T-helper 17 cell (primary cell): ENCODE data around the gene DAND5. TPM values are rescaled to one million over a fixed set of nuclear protein-coding genes. Genes with fewer than 3 reads are reported as not detected.
"Not testable (repeated sequence)": the region's sequence is repeated elsewhere in the genome, so short reads cannot be mapped to it uniquely, and the experiment has no call there.

Experiments used
- ATAC-seq: fragments of 150-1000 bp; cut with Tn5 transposase; 2 replicates; pipeline ENCODE4 v1.10.0; 2021; ENCODE audit warnings: mild to moderate bottlenecking, moderate library complexity
- DNase-seq, 3 donors: peaks; one replicate each; pipeline versions ENCODE4 v3.0.0 to v3.0.0-alpha.2; 2020 to 2021
- H3K9me3 ChIP-seq: one replicate; pipeline ENCODE4 v1.7.0; 2013; ENCODE audit warnings: low read length, mild to moderate bottlenecking; ENCODE audit not compliant: control insufficient read depth, poor library complexity, severe bottlenecking
- H3K27ac Mint-ChIP-seq: one replicate; pipeline ENCODE4 v1.8.0; 2022; ENCODE audit warnings: mild to moderate bottlenecking, moderate library complexity, mixed read lengths
- H3K27me3 Mint-ChIP-seq: one replicate; pipeline ENCODE4 v1.8.0; 2022; ENCODE audit warnings: mixed read lengths
- H3K36me3 Mint-ChIP-seq: one replicate; pipeline ENCODE4 v1.8.0; 2022; ENCODE audit warnings: low read depth, mixed read lengths
- H3K4me1 Mint-ChIP-seq: one replicate; pipeline ENCODE4 v1.8.0; 2022; ENCODE audit warnings: mild to moderate bottlenecking, mixed read lengths
- H3K4me3 Mint-ChIP-seq: one replicate; pipeline ENCODE4 v1.8.0; 2022; ENCODE audit warnings: mild to moderate bottlenecking, moderate library complexity, mixed read lengths
- total RNA-seq, 4 donors: library from RNA in 2 of 4; stranded (reverse) in 2 of 4; gene quantifications; one replicate each; pipeline ENCODE4 v1.2.3 and lab custom pipeline; 2022 to 2026

The DAND5 gene
- total RNA-seq, 2 donors from 2014 or later: not detected

DNA sequence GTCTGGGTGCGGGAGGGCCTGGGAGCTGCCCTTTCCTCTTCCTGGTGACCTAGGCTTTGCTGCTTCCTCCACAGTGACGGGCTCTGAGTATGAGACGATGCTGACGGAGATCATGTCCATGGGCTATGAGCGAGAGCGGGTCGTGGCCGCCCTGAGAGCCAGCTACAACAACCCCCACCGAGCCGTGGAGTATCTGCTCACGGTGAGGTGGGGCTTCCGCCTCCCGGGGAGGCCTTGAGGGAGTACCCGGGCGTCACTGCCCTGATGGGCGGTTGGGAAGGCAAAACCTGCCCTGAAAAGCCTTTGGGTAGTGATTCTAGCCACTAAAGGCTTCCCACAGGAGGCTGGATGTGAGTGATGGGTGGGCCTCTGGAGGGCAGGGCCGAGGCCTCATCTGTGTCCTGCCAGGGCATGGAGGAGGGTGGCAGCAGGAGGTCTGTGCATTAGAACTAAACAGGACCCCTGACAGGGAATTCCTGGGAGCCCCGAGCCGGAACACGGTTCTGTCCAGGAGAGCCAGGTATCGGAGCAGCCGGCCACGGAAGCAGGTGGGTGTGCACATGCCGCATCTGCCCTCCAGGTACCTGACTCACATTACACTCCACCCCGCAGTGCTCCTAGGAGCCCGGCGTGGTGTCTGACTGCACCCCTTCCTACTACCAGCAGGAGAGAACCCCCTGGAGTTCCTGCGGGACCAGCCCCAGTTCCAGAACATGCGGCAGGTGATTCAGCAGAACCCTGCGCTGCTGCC is 20.6 kb upstream of the DAND5 start:
- ATAC-seq (no peak), DNase-seq (no peak)
- Mint-ChIP-seq H3K27ac (no peak overlapping the region), H3K27me3 (no peaks in the 10 kb centered on the region), H3K4me3 (peak overlapping the region; percentile 31), H3K4me1 (peaks cover 22% of the 10 kb centered on the region), H3K36me3 (peaks cover 9% of the 10 kb centered on the region)
- no peaks in the 10 kb centered on the region for H3K9me3 ChIP-seq

GRCh38 chr19:12949363-12950283 is 19.8 kb upstream of the DAND5 start:
- Mint-ChIP-seq H3K27me3 (no peaks in the 10 kb centered on the region), H3K36me3 (peaks cover 10% of the 10 kb centered on the region), H3K4me3 (no peak overlapping the region), H3K27ac (peak overlapping the region; percentile 74), H3K4me1 (peaks cover 26% of the 10 kb centered on the region)
- ATAC-seq: no peak
- DNase-seq: no peak
- H3K9me3 ChIP-seq: no peaks in the 10 kb centered on the region

- H3K27me3 Mint-ChIP-seq, H3K4me3 Mint-ChIP-seq, H3K36me3 Mint-ChIP-seq, DNase-seq, ATAC-seq, H3K9me3 ChIP-seq: not testable (repeated sequence)
- Mint-ChIP-seq H3K27ac (peak overlapping the region; percentile 43), H3K4me1 (peaks cover 24% of the 10 kb centered on the region)
These were observed 17.3 kb upstream of the DAND5 start for GRCh38 chr19:12952050-12952449.

DNA sequence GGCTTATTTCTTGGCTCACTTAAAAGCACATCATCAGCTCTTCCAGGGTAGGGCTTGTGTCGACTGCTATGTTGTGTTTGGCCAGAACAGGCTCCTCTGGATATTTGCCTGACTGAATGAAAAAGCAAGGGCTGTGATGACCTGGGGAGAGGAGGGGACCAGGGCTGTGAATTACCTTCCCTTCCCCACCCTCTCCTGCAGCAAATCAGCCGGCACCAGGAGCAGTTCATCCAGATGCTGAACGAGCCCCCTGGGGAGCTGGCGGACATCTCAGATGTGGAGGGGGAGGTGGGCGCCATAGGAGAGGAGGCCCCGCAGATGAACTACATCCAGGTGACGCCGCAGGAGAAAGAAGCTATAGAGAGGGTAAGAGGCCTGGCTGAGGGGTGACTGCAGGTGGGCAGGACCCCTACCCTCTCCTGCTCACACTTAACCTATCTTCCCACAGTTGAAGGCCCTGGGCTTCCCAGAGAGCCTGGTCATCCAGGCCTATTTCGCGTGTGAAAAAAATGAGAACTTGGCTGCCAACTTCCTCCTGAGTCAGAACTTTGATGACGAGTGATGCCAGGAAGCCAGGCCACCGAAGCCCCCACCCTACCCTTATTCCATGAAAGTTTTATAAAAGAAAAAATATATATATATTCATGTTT is 16.8 kb upstream of the DAND5 start:
- H3K27me3 Mint-ChIP-seq: no peaks in the 10 kb centered on the region
- ATAC-seq: no peak

DNA sequence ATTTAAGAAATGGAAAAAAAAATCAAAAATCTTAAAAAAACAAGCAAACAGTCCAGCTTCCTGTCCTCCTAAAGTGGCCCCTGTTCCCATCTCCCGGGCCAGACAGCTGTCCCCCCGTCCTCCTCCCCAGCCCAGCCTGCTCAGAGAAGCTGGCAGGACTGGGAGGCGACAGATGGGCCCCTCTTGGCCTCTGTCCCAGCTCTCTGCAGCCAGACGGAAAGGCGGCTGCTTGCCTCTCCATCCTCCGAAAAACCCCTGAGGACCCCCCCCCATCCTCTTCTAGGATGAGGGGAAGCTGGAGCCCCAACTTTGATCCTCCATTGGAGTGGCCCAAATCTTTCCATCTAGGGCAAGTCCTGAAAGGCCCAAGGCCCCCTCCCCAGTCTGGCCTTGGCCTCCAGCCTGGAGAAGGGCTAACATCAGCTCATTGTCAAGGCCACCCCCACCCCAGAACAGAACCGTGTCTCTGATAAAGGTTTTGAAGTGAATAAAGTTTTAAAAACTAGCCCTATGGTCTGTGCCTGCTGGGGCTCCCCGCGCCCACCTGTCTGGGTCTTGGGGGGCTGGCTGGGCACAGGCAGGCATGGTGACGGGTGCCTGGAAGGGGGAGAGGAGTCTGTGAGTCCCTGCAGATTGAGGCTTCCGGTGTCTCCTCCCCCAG is 16.1 kb upstream of the DAND5 start:
- no peak for DNase-seq
- Mint-ChIP-seq H3K36me3 (peaks cover 7% of the 10 kb centered on the region), H3K27me3 (no peaks in the 10 kb centered on the region), H3K4me1 (peaks cover 21% of the 10 kb centered on the region), H3K27ac (peak overlapping the region; percentile 60), H3K4me3 (peak overlapping the region; percentile 2)
- H3K9me3 ChIP-seq: no peaks in the 10 kb centered on the region
- no peak for ATAC-seq

More for the DNA sequence above, 16.8 kb upstream of the DAND5 start:
- Mint-ChIP-seq H3K27ac (peak overlapping the region; percentile 43), H3K4me1 (peaks cover 23% of the 10 kb centered on the region), H3K36me3 (peaks cover 7% of the 10 kb centered on the region), H3K4me3 (no peak overlapping the region)
- no peaks in the 10 kb centered on the region for H3K9me3 ChIP-seq
- no peak for DNase-seq

DNA sequence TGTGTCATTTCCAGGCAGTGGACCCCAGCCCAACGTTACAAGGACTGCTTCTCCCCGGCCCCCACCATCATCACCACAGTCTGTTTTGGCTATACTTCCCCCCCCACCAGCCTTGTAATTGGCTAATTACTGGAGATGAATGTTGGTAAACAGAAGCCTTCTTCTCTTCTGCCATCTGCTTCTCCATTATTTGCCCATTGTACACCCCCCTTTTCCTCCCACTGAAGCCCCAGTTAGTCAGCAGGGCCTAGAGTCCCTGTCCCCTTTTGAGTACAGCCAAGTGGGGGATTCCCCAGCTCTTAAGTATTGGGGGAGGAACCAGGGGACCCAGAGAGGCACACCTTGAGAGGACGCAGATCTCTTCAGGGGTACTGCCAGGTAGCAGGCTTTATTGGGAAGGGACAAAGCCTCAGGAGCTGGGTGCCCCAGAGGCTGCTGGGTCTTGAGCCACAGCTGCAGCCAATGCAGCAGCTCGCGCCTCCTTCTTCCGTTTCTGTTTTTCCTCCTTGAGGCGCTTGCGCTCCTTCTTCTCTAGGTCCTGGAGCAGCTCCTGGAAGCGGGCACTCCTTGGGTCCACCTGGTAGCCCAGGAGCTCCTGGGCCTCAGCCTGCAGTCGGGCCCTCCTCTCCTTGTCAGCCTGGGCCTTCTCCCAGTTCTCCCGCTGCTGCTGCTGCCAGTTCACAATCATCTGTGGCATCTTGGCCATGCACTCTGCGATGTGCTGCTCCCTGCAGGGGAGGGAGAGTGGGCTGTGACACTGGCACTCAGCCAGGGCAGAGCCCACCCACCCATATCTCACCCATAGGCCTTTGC is 15.4 kb upstream of the DAND5 start:
- Mint-ChIP-seq H3K36me3 (peaks cover 7% of the 10 kb centered on the region), H3K4me3 (peak overlapping the region; percentile 28), H3K27ac (peak overlapping the region; percentile 60), H3K27me3 (no peaks in the 10 kb centered on the region), H3K4me1 (peaks cover 21% of the 10 kb centered on the region)
- no peaks in the 10 kb centered on the region for H3K9me3 ChIP-seq
- DNase-seq: no peak
- ATAC-seq: no peak

DNA sequence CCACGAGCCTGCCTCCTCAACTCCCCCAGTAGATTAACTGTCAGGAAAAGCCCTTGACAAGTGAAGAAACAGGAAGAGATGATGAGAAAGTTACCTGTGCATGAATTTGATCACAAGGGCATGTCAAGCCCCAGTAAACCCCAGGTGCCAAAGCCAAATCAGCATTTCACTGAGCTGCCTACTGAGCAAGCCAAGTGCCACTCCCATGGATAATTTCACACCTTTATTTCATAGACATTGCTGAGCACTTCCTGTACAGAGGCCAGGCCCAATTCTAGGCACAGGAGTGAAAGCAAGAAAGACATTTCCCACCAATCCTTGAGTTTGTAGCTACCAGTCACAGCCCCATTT is 14.8 kb upstream of the DAND5 start:
- Mint-ChIP-seq H3K4me1 (peaks cover 21% of the 10 kb centered on the region), H3K36me3 (peaks cover 7% of the 10 kb centered on the region), H3K27ac (peak overlapping the region; percentile 60), H3K27me3 (no peaks in the 10 kb centered on the region), H3K4me3 (peak overlapping the region; percentile 28)
- ATAC-seq: no peak
- DNase-seq: no peak
- H3K9me3 ChIP-seq: no peaks in the 10 kb centered on the region

DNA sequence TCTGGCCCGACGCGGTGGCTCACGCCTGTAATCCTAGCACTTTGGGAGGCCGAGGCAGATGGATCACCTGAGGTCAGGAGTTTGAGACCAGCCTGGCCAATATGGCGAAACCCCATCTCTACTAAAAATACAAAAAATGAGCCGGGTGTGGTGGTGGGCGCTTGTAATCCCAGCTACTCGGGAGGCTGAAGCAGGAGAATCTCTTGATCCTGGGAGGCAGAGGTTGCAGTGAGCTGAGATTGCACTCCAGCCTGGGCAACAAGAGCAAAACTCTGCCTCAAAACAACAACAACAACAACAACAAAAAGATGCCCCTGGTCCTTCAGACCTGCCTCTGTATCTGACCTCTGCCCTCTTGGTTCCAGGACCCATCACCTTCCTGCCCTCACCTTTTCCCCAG is 13.8 kb upstream of the DAND5 start:
- peak overlapping the region; percentile 84 for H3K27ac Mint-ChIP-seq
- H3K4me3 Mint-ChIP-seq: peak overlapping the region; percentile 87
- not testable (repeated sequence) for H3K9me3 ChIP-seq, H3K36me3 Mint-ChIP-seq, DNase-seq, H3K27me3 Mint-ChIP-seq, ATAC-seq
- peaks cover 19% of the 10 kb centered on the region for H3K4me1 Mint-ChIP-seq

- H3K36me3 Mint-ChIP-seq: peaks cover 3% of the 10 kb centered on the region
- ATAC-seq (no peak), DNase-seq (no peak)
- peak overlapping the region; percentile 84 for H3K27ac Mint-ChIP-seq
- H3K4me1 Mint-ChIP-seq: peaks cover 19% of the 10 kb centered on the region
- no peaks in the 10 kb centered on the region for H3K27me3 Mint-ChIP-seq
- peak overlapping the region; percentile 87 for H3K4me3 Mint-ChIP-seq
- H3K9me3 ChIP-seq: no peaks in the 10 kb centered on the region
These were observed 13.4 kb upstream of the DAND5 start for GRCh38 chr19:12955996-12956395.

DNA sequence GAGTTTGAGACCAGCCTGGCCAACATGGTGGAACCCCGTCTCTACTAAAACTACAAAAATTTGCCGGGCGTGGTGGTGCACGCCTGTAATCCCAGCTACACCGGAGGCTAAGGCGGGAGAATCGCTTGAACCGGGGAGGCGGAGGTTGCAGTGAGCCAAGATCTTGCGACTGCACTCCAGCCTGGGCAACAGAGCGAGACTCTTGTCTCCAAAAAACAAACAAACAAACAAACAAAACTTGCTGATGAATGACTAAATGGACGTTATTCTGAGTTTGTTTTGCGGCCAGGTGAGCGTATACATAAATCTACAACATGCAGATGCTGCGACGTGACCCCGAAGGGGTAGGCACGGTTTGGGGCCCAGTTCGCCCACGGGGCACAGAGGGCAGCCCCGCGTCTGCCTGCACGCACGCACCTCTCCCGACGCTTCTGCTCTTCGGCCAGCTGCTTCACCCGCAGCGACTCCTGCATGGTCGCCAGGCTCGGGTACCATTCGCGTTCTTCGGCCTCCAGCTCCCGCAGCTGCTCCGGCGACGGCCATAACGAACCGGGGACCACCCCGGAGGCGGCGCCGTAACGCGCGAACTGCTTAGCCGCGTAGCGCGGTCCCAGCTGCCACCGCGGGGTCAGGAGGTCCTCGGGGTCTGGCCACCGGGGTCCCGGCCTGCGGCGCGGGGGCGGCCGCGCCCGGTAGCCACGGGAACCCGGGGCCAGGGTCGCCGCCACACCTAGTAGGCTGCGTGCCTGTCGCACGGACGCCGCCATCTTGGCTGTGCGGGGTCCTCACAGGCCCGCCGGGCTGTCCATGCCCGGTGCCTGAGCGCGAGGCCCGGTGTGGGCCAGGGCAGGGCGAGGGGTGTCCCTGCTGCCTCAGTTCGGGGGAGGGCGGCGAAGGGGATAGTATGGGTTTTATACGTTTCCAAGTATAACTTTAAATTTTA is 12.7 kb upstream of the DAND5 start, which contains the start of gene GADD45GIP1:
Gene GADD45GIP1, minus strand, starts transcription at position 778 of the 943 bp plus-strand sequence. Its CDS starts 11 bp downstream, at position 767.
- no peaks in the 10 kb centered on the region for H3K9me3 ChIP-seq
- DNase-seq (peak; percentile 65 to 76 (median 67)), ATAC-seq (peak; percentile 97)
- H3K4me3 Mint-ChIP-seq: peak within 1 kb of the TSS; percentile 87
- peaks cover 3% of the 10 kb centered on the region for H3K36me3 Mint-ChIP-seq
- peak within 1 kb of the TSS; percentile 84 for H3K27ac Mint-ChIP-seq
- peaks cover 19% of the 10 kb centered on the region for H3K4me1 Mint-ChIP-seq
- no peaks in the 10 kb centered on the region for H3K27me3 Mint-ChIP-seq

DNA sequence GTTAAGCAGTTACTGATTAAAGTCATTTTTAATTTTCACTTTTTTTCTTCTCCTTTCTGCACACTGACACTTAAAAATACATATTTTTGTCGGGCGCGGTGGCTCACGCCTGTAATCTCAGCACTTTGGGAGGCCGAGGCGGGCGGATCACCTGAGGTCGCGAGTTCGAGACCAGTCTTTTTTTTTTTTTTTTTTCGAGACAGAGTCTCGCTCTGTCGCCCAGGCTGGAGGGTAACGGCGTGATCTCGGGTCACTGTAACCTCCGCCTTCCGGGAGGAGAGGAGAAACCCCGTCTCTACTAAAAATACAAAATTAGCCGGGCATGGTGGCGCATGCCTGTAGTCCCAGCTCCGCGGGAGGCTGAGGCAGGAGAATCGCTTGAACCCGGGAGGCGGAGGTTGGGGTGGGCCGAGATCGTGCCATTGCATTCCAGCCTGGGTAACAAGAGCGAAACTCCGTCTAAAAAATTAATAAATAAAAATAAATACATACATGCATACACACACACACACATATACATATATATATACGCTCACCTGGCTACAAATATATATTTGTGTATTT is 11.9 kb upstream of the DAND5 start:
- H3K4me3 Mint-ChIP-seq: peak overlapping the region; percentile 87
- H3K36me3 Mint-ChIP-seq, DNase-seq: not testable (repeated sequence)

More for the DNA sequence above, 11.9 kb upstream of the DAND5 start:
- Mint-ChIP-seq H3K4me1 (peaks cover 21% of the 10 kb centered on the region), H3K27ac (peak overlapping the region; percentile 83)
- peak; percentile 39 for ATAC-seq
- H3K9me3 ChIP-seq, H3K27me3 Mint-ChIP-seq: not testable (repeated sequence)
